Caco-2 (cell line): Measurements from ENCODE around the gene FAM131A. TPM values are rescaled to one million over a fixed set of nuclear protein-coding genes. Genes with fewer than 3 reads are reported as not detected.

Source experiments
- BruUV-seq: library from RNA; stranded (reverse); fragments of 400-500 nt; replicated peaks from 2 replicates; lab custom pipeline; 2021; lab: Mats Ljungman, UMichigan
- CTCF ChIA-PET: fragments of 300-600 bp; sonication (Branson Sonifier 250); formaldehyde crosslinking; loops from one replicate; lab custom pipeline; 2022; ENCODE audit warnings: antibody characterized with exemption; lab: Charles Lee
- POLR2A ChIA-PET: fragments of 300-600 bp; sonication (Branson Sonifier 250); formaldehyde crosslinking; loops from one replicate; lab custom pipeline; 2022; ENCODE audit warnings: antibody characterized with exemption; lab: Charles Lee
- DNase-seq, 2 experiments: peaks; one replicate each; pipeline versions ENCODE4 v3.0.0 to v3.0.0-alpha.2; 2020 to 2022
- H3K27me3 ChIP-seq: replicated peaks from 2 replicates; pipeline ENCODE4 v1.6.0; 2011; ENCODE audit warnings: low read length; ENCODE audit not compliant: control insufficient read depth, insufficient read depth
- H3K36me3 ChIP-seq: 2 replicates; pipeline ENCODE4 v1.5.1; 2011; ENCODE audit warnings: low read length; ENCODE audit not compliant: control insufficient read depth, insufficient read depth
- H3K4me1 ChIP-seq: fragments of 250-450 bp; sonication (Bioruptor Pico); 2 replicates; pipeline ENCODE4 v1.5.1; 2020; ENCODE audit warnings: mild to moderate bottlenecking
- H3K4me3 ChIP-seq: 2 replicates; pipeline ENCODE4 v1.5.1; 2011; ENCODE audit warnings: low read depth, mild to moderate bottlenecking, control low read depth, low read length
- H3K9me3 ChIP-seq: fragments of 250-450 bp; sonication (Bioruptor Pico); 2 replicates; pipeline ENCODE4 v1.5.1; 2020; ENCODE audit warnings: mild to moderate bottlenecking, moderate library complexity
- H3K27ac Mint-ChIP-seq: one replicate; pipeline ENCODE4 v1.8.0; 2022; ENCODE audit warnings: mixed read lengths; ENCODE audit not compliant: unreplicated experiment
- H3K27me3 Mint-ChIP-seq: one replicate; pipeline ENCODE4 v1.8.0; 2022; ENCODE audit warnings: mixed read lengths; ENCODE audit not compliant: insufficient read depth, unreplicated experiment
- H3K36me3 Mint-ChIP-seq: one replicate; pipeline ENCODE4 v1.8.0; 2022; ENCODE audit warnings: mild to moderate bottlenecking, mixed read lengths; ENCODE audit not compliant: insufficient read depth, unreplicated experiment
- H3K4me1 Mint-ChIP-seq: one replicate; pipeline ENCODE4 v1.8.0; 2022; ENCODE audit warnings: low read depth, mixed read lengths; ENCODE audit not compliant: unreplicated experiment
- H3K4me3 Mint-ChIP-seq: one replicate; pipeline ENCODE4 v1.8.0; 2022; ENCODE audit warnings: mild to moderate bottlenecking, moderate library complexity, mixed read lengths; ENCODE audit not compliant: unreplicated experiment
- H3K9me3 Mint-ChIP-seq: one replicate; pipeline ENCODE4 v1.8.0; 2022; ENCODE audit warnings: mixed read lengths; ENCODE audit not compliant: unreplicated experiment
- CTCF ChIP-seq, 2 experiments: fragments of 200-600 bp in 1 of 2; IDR thresholded peaks; 1 replicate in 1 of 2; 2 replicates in 1 of 2; pipeline versions ENCODE4 v1.5.1 to v1.8.0; 2011 to 2022; ENCODE audit warnings: antibody characterized with exemption in 1 of 2, control low read depth in 1 of 2, inconsistent platforms in 1 of 2, low read depth in 1 of 2, low read length in 1 of 2, mild to moderate bottlenecking in 1 of 2, moderate library complexity in 1 of 2; ENCODE audit not compliant: insufficient read depth in 1 of 2, severe bottlenecking in 1 of 2, unreplicated experiment in 1 of 2
- intact Hi-C: fragments of 100-400 bp; cut with micrococcal nuclease; formaldehyde crosslinking; loops from one replicate; pipeline ENCODE4 v1.10.0; 2022; ENCODE audit not compliant: unreplicated experiment
- total RNA-seq: library from RNA; stranded (reverse); gene quantifications from 2 replicates; pipeline ENCODE4 v1.2.3, GENCODE V29; 2022

The FAM131A gene
- total RNA-seq, 1 experiment from 2014 or later: 6.1 TPM

GRCh38 chr3:184361532-184361931 is 24.1 kb downstream of the FAM131A start, which contains the start of the genes CLCN2 and POLR2H:
TSS of gene CLCN2 (minus strand) at chr3:184361605. CDS start at chr3:184361479, 126 bp downstream.
TSS of gene POLR2H (plus strand) at chr3:184361710. CDS start at chr3:184363493, 1,783 bp downstream.
- H3K9me3 Mint-ChIP-seq: no peaks in the 10 kb centered on the region
- DNase-seq: peak; percentile 66 to 82
- Histone ChIP-seq H3K4me3 (peak within 1 kb of the TSS; percentile 74), H3K9me3 (no peaks in the 10 kb centered on the region), H3K36me3 (0 out of 2 replicates have a peak, but pooled peaks cover 1% of the 10 kb centered on the region), H3K27me3 (no peaks in the 10 kb centered on the region; the same call in 1 of the 2 replicates), H3K4me1 (peaks cover 6% of the 10 kb centered on the region; the same call in 1 of the 2 replicates)
- peaks cover 35% of the 10 kb centered on the region for H3K36me3 Mint-ChIP-seq
- CTCF ChIA-PET: interaction anchor here (0.9 to 2.6 kb wide), 4 partner anchors 10 to 200 kb away, joined by 4 to 12 read pairs (median 5); partner anchors contain the start of genes EPHB3 and FAM131A
- H3K4me1 Mint-ChIP-seq: peaks cover 11% of the 10 kb centered on the region
- no TSS peak for BruUV-seq
- TF ChIP-seq CTCF (IDR thresholded peaks at IDR 0.05; ENCODE audit: insufficient read depth in 1 of 2, low read depth in 1 of 2, low read length in 1 of 2, severe bottlenecking in 1 of 2, unreplicated experiment in 1 of 2): no peak
- peak within 1 kb of the TSS; percentile 97 for H3K4me3 Mint-ChIP-seq
- peak within 1 kb of the TSS; percentile 97 for H3K27ac Mint-ChIP-seq
- H3K27me3 Mint-ChIP-seq: no peaks in the 10 kb centered on the region
- intact Hi-C loops: loop anchor here (1.0 kb wide), 1 partner anchor 16 kb away; no protein-coding TSS in a partner anchor
- POLR2A ChIA-PET: interaction anchor here (0.6 to 1.0 kb wide), 3 partner anchors 13 to 16 kb away, joined by 3 to 4 read pairs (median 3); no protein-coding TSS in a partner anchor

- 0 out of 2 replicates have a peak, but pooled peaks cover 1% of the 10 kb centered on the region for H3K36me3 ChIP-seq
- no peaks in the 10 kb centered on the region; the same call in 1 of the 2 replicates for H3K27me3 ChIP-seq
- CTCF ChIA-PET: interaction anchor here (0.9 to 2.6 kb wide), 5 partner anchors 8 to 199 kb away, joined by 3 to 12 read pairs (median 5); partner anchors contain the start of genes EPHB3 and FAM131A
- no peaks in the 10 kb centered on the region for H3K9me3 ChIP-seq
- Mint-ChIP-seq H3K4me3 (peak overlapping the region; percentile 97), H3K27ac (peak overlapping the region; percentile 97), H3K9me3 (no peaks in the 10 kb centered on the region), H3K4me1 (peaks cover 11% of the 10 kb centered on the region), H3K27me3 (no peaks in the 10 kb centered on the region), H3K36me3 (peaks cover 41% of the 10 kb centered on the region)
- H3K4me1 ChIP-seq: peaks cover 6% of the 10 kb centered on the region; the same call in 1 of the 2 replicates
- POLR2A ChIA-PET: interaction anchor here (0.6 to 1.7 kb wide), 8 partner anchors 9 to 199 kb away, joined by 3 to 8 read pairs (median 4); partner anchors contain the start of gene EPHB3
- TF ChIP-seq CTCF (IDR thresholded peaks at IDR 0.05; ENCODE audit: insufficient read depth in 1 of 2, low read depth in 1 of 2, low read length in 1 of 2, severe bottlenecking in 1 of 2, unreplicated experiment in 1 of 2): no peak
- peak overlapping the region; percentile 74 for H3K4me3 ChIP-seq
- intact Hi-C loops: loop anchor here (1.0 kb wide), 1 partner anchor 17 kb away; no protein-coding TSS in a partner anchor
- no TSS peak for BruUV-seq
- no peak for DNase-seq
Observed at GRCh38 chr3:184361932-184362667, 24.7 kb downstream of the FAM131A start.
